ENCODE data around the gene UBE3C. TPM values are rescaled to one million over a fixed set of nuclear protein-coding genes. Genes with fewer than 3 reads are reported as not detected.
A peak's percentile ranks its signal among the peaks of the same experiment; 100 is the strongest.
"Not testable (repeated sequence)": the region's sequence is repeated elsewhere in the genome, so short reads cannot be mapped to it uniquely, and the experiment has no call there.

Gene UBE3C
- polyA plus RNA-seq, 1 donor from 2014 or later, result 39.0 TPM

DNA sequence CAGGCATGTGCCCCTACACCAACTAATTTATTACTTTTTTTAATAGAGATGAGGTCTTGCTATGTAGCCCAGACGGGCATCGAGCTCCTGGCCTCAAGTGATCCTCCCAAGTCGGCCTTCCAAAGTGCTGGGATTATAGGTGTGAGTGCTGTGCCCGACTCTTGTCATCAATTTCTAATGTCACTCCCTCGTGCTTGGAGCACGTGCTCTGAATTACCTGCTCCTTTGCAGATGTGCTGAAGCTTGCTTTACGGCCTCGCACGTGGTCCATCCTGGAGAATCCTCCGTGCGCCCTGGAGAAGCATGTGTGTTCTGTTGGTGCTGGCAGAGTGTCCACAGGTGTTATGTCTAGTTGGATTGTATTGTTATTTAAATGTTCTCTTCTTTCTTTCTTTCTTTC is 11.8 kb upstream of the UBE3C start:
- Histone ChIP-seq H3F3A (ENCODE audit: insufficient read depth, low read length, poor library complexity, severe bottlenecking) (no peaks in the 10 kb centered on the region), H4K20me1 (ENCODE audit: insufficient read depth) (no peaks in the 10 kb centered on the region), H3K9ac (ENCODE audit: low read length) (no peak overlapping the region), H3K36me3 (ENCODE audit: insufficient read depth, low read length) (no peaks in the 10 kb centered on the region), H3K27ac (ENCODE audit: low read length) (no peak overlapping the region), H3K9me2 (ENCODE audit: insufficient read depth, low read length) (no peaks in the 10 kb centered on the region), H3K27me3 (ENCODE audit: insufficient read depth, low read depth, low read length) (no peaks in the 10 kb centered on the region), H2AFZ (ENCODE audit: low read depth, low read length) (no peak overlapping the region), H3K4me2 (ENCODE audit: low read length) (no peak overlapping the region), H3K9me3 (ENCODE audit: low read length) (no peaks in the 10 kb centered on the region), H3K4me3 (ENCODE audit: low read length) (no peak overlapping the region), H3K79me2 (replicated peaks; ENCODE audit: insufficient read depth, low read length) (no peaks in the 10 kb centered on the region)
- no peak for TF ChIP-seq EP300 (conservative IDR thresholded peaks at IDR 0.05; ENCODE audit: poor library complexity, severe bottlenecking)
- TF ChIP-seq RAD21 (conservative IDR thresholded peaks at IDR 0.05), result no peak

DNA sequence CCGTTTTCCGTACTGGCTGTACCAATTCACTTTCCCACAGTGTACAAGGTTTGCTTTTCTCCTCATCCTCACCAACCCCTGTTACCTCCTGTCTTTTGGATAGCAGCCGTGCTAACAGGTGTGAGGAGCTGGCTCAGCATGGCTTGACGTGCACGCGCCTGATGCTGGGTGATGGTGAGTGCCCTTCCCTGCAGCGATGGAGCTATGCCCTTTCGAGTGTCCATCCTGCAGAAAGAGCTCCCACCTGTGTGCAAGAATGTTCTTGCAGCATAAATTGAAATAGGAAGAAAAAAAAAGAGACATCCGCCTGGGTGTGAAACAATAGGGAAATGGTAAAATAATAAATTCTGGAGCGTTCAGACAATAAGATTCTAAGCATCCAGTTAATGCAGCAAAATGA is 9.5 kb upstream of the UBE3C start:
- no peak overlapping the region for H3K4me3 ChIP-seq (ENCODE audit: low read length)

DNA sequence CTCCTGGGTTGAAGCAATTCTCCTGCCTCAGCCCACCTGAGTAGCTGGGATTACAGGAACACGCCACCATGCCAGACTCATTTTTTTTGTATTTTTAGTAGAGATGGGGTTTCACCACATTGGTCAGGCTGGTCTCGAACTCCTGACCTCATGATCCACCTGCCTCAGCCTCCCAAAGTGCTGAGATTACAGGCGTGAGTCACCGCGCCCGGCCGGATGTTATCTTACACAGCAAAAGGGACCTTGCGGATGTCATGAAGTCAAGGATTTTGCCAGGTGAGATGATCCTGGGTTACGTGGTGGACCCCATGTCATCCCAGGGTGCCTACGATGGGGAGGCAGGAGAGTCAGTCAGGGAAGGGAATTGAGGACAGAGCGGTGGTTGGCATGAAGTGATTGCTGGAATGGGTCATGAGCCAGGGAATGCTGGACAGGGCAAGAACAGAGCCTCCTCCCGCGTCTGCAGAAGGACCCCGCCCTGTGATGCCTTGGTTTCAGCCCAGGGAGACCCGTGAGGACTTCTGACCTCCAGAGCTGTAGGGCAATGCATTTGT is 8.7 kb upstream of the UBE3C start:
- H3K9me2 ChIP-seq (ENCODE audit: insufficient read depth, low read length), result no peaks in the 10 kb centered on the region
- no peaks in the 10 kb centered on the region for H3K79me2 ChIP-seq (replicated peaks; ENCODE audit: insufficient read depth, low read length)
- H3K9ac ChIP-seq (ENCODE audit: low read length), result no peak overlapping the region
- TF ChIP-seq, protein P1, sequence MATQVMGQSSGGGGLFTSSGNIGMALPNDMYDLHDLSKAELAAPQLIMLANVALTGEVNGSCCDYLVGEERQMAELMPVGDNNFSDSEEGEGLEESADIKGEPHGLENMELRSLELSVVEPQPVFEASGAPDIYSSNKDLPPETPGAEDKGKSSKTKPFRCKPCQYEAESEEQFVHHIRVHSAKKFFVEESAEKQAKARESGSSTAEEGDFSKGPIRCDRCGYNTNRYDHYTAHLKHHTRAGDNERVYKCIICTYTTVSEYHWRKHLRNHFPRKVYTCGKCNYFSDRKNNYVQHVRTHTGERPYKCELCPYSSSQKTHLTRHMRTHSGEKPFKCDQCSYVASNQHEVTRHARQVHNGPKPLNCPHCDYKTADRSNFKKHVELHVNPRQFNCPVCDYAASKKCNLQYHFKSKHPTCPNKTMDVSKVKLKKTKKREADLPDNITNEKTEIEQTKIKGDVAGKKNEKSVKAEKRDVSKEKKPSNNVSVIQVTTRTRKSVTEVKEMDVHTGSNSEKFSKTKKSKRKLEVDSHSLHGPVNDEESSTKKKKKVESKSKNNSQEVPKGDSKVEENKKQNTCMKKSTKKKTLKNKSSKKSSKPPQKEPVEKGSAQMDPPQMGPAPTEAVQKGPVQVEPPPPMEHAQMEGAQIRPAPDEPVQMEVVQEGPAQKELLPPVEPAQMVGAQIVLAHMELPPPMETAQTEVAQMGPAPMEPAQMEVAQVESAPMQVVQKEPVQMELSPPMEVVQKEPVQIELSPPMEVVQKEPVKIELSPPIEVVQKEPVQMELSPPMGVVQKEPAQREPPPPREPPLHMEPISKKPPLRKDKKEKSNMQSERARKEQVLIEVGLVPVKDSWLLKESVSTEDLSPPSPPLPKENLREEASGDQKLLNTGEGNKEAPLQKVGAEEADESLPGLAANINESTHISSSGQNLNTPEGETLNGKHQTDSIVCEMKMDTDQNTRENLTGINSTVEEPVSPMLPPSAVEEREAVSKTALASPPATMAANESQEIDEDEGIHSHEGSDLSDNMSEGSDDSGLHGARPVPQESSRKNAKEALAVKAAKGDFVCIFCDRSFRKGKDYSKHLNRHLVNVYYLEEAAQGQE (IDR thresholded peaks at IDR 0.05; ENCODE audit: borderline replicate concordance), result no peak
- TF ChIP-seq RAD21 (conservative IDR thresholded peaks at IDR 0.05) (no peak), MXI1 (conservative IDR thresholded peaks at IDR 0.05; ENCODE audit: poor library complexity, severe bottlenecking) (no peak), POLR2AphosphoS5 (IDR thresholded peaks at IDR 0.05) (no peak)
- no peaks in the 10 kb centered on the region for H3F3A ChIP-seq (ENCODE audit: insufficient read depth, low read length, poor library complexity, severe bottlenecking)
- H3K9me3 ChIP-seq (ENCODE audit: low read length), result no peaks in the 10 kb centered on the region
- H3K27ac ChIP-seq (ENCODE audit: low read length), result no peak overlapping the region
- no peaks in the 10 kb centered on the region for H3K27me3 ChIP-seq (ENCODE audit: insufficient read depth, low read depth, low read length)
- H3K4me3 ChIP-seq (ENCODE audit: low read length), result no peak overlapping the region
- no peaks in the 10 kb centered on the region for H4K20me1 ChIP-seq (ENCODE audit: insufficient read depth)
- H3K36me3 ChIP-seq (ENCODE audit: insufficient read depth, low read length), result no peaks in the 10 kb centered on the region
- no peak overlapping the region for H3K4me2 ChIP-seq (ENCODE audit: low read length)
- no peak overlapping the region for H2AFZ ChIP-seq (ENCODE audit: low read depth, low read length)

More for the DNA sequence above, 9.5 kb upstream of the UBE3C start:
- H3K27ac ChIP-seq (ENCODE audit: low read length), result no peak overlapping the region
- no peaks in the 10 kb centered on the region for H3K36me3 ChIP-seq (ENCODE audit: insufficient read depth, low read length)
- no peaks in the 10 kb centered on the region for H4K20me1 ChIP-seq (ENCODE audit: insufficient read depth)
- TF ChIP-seq EP300 (conservative IDR thresholded peaks at IDR 0.05; ENCODE audit: poor library complexity, severe bottlenecking), result no peak
- TF ChIP-seq POLR2AphosphoS5 (IDR thresholded peaks at IDR 0.05), result no peak
- H3K79me2 ChIP-seq (replicated peaks; ENCODE audit: insufficient read depth, low read length), result no peaks in the 10 kb centered on the region
- H3K4me2 ChIP-seq (ENCODE audit: low read length), result no peak overlapping the region
- H3K27me3 ChIP-seq (ENCODE audit: insufficient read depth, low read depth, low read length), result no peaks in the 10 kb centered on the region
- H3K9me3 ChIP-seq (ENCODE audit: low read length), result no peaks in the 10 kb centered on the region
- H3F3A ChIP-seq (ENCODE audit: insufficient read depth, low read length, poor library complexity, severe bottlenecking), result no peaks in the 10 kb centered on the region
- no peak overlapping the region for H3K9ac ChIP-seq (ENCODE audit: low read length)
- no peak overlapping the region for H2AFZ ChIP-seq (ENCODE audit: low read depth, low read length)
- H3K9me2 ChIP-seq (ENCODE audit: insufficient read depth, low read length), result no peaks in the 10 kb centered on the region

DNA sequence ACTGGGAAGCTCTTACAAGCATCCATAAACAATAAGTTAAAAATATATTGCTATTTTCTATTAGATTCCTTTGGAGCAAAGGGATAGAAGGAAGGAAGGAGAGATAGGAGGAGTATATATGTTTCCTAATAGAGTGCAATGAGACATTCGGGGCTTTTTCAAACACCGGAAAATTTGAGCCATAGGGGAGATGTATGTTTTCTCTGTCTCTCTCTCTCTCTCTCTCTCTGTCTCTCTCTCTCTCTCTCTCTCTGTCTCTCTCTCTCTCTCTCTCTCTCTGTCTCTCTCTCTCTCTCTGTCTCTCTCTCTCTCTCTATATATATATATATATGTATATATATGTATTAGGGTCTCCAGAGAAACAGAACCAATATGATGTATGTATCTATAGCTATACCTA is 7.9 kb upstream of the UBE3C start:
- not testable (repeated sequence) for H3K9ac ChIP-seq (ENCODE audit: low read length); H3K4me2 ChIP-seq (ENCODE audit: low read length)

More for the DNA sequence above, 7.9 kb upstream of the UBE3C start:
- not testable (repeated sequence) for H2AFZ ChIP-seq (ENCODE audit: low read depth, low read length); H3K27me3 ChIP-seq (ENCODE audit: insufficient read depth, low read depth, low read length); H3K4me3 ChIP-seq (ENCODE audit: low read length); H4K20me1 ChIP-seq (ENCODE audit: insufficient read depth); H3K9me2 ChIP-seq (ENCODE audit: insufficient read depth, low read length); H3K36me3 ChIP-seq (ENCODE audit: insufficient read depth, low read length); H3K79me2 ChIP-seq (replicated peaks; ENCODE audit: insufficient read depth, low read length); H3K9me3 ChIP-seq (ENCODE audit: low read length); H3F3A ChIP-seq (ENCODE audit: insufficient read depth, low read length, poor library complexity, severe bottlenecking)
- H3K27ac ChIP-seq (ENCODE audit: low read length), result peak overlapping the region; percentile 68

Measured in neural cell (in vitro differentiated cells).